CD14-positive monocyte (primary cell): ENCODE measurements around the gene MTMR1. TPM values are rescaled to one million over a fixed set of nuclear protein-coding genes. Genes with fewer than 3 reads are reported as not detected.
A peak's percentile ranks its signal among the peaks of the same experiment; 100 is the strongest.

Experiments
- DNase-seq, 3 donors: peaks; one replicate each; pipeline ENCODE4 v3.0.0-alpha.2; 2011 to 2022
- H2AFZ ChIP-seq: 2 replicates; pipeline ENCODE4 v1.6.0; 2012; ENCODE audit warnings: mild to moderate bottlenecking, low read depth, low read length, inconsistent platforms; ENCODE audit not compliant: insufficient read depth, poor library complexity, severe bottlenecking
- H3K27ac ChIP-seq, 2 donors: 1 replicate in 1 of 2; 2 replicates in 1 of 2; pipeline ENCODE4 v1.5.1; 2012 to 2013; ENCODE audit warnings: low read length in 2 of 2, control low read depth in 1 of 2, inconsistent platforms in 1 of 2, low read depth in 1 of 2, mild to moderate bottlenecking in 1 of 2
- H3K27me3 ChIP-seq, 2 donors: one replicate each; pipeline versions ENCODE4 v1.6.0 to v1.6.1; 2011 to 2013; ENCODE audit warnings: low read length in 2 of 2; ENCODE audit not compliant: control insufficient read depth in 2 of 2, insufficient read depth in 2 of 2
- H3K36me3 ChIP-seq, 2 donors: replicated peaks in 1 of 2; 1 replicate in 1 of 2; 2 replicates in 1 of 2; pipeline versions ENCODE4 v1.5.1 to v1.6.1; 2012 to 2013; ENCODE audit warnings: low read length in 2 of 2, control low read depth in 1 of 2, inconsistent platforms in 1 of 2, mild to moderate bottlenecking in 1 of 2; ENCODE audit not compliant: insufficient read depth in 2 of 2, control insufficient read depth in 1 of 2
- H3K4me1 ChIP-seq, 2 donors: 1 replicate in 1 of 2; 2 replicates in 1 of 2; pipeline versions ENCODE4 v1.5.1 to v1.6.1; 2012 to 2013; ENCODE audit warnings: low read length in 2 of 2, control low read depth in 1 of 2, inconsistent platforms in 1 of 2, mild to moderate bottlenecking in 1 of 2, moderate library complexity in 1 of 2; ENCODE audit not compliant: insufficient read depth in 2 of 2, control insufficient read depth in 1 of 2
- H3K4me2 ChIP-seq: replicated peaks from 2 replicates; pipeline ENCODE3; 2012; ENCODE audit warnings: low read length, moderate library complexity, mild to moderate bottlenecking; ENCODE audit not compliant: poor library complexity, severe bottlenecking; ENCODE audit errors: extremely low read depth
- H3K4me3 ChIP-seq, 3 experiments: fragments of 200-600 bp in 1 of 3; sonication (generic) in 1 of 3; replicated peaks in 1 of 3; 1 replicate in 2 of 3; 2 replicates in 1 of 3; pipeline ENCODE4 v1.5.1; 2011 to 2013; ENCODE audit warnings: low read length in 3 of 3, mild to moderate bottlenecking in 3 of 3, control low read depth in 2 of 3, low read depth in 2 of 3, inconsistent platforms in 1 of 3, moderate library complexity in 1 of 3
- H3K79me2 ChIP-seq: 2 replicates; pipeline ENCODE4 v1.6.0; 2012; ENCODE audit warnings: mild to moderate bottlenecking, control low read depth, inconsistent platforms, low read length, moderate library complexity; ENCODE audit not compliant: insufficient read depth
- H3K9ac ChIP-seq: 2 replicates; pipeline ENCODE4 v1.6.0; 2017; ENCODE audit warnings: low read length, mild to moderate bottlenecking; ENCODE audit not compliant: insufficient read depth, poor library complexity, severe bottlenecking
- H3K9me3 ChIP-seq, 2 donors: replicated peaks in 1 of 2; 1 replicate in 1 of 2; 2 replicates in 1 of 2; pipeline versions ENCODE4 v1.5.1 to v1.6.1; 2012 to 2013; ENCODE audit warnings: low read length in 2 of 2, control low read depth in 1 of 2; ENCODE audit not compliant: control insufficient read depth in 1 of 2, insufficient read depth in 1 of 2
- H4K20me1 ChIP-seq: 2 replicates; pipeline ENCODE4 v1.6.0; 2012; ENCODE audit warnings: mild to moderate bottlenecking, low read length, control low read depth, moderate library complexity; ENCODE audit not compliant: insufficient read depth
- H3K27ac Mint-ChIP-seq, 7 donors: one replicate each; pipeline ENCODE4 v1.8.0; 2020; ENCODE audit warnings: mild to moderate bottlenecking in 7 of 7, mixed read lengths in 7 of 7, moderate library complexity in 6 of 7, inconsistent platforms in 2 of 7
- H3K27me3 Mint-ChIP-seq, 3 donors: one replicate each; pipeline ENCODE4 v1.8.0; 2021 to 2022; ENCODE audit warnings: low read depth in 3 of 3, mild to moderate bottlenecking in 3 of 3, mixed read lengths in 3 of 3, moderate library complexity in 3 of 3, inconsistent platforms in 1 of 3
- H3K36me3 Mint-ChIP-seq, 2 donors: one replicate each; pipeline ENCODE4 v1.8.0; 2020; ENCODE audit warnings: mixed read lengths in 2 of 2, inconsistent platforms in 1 of 2, mild to moderate bottlenecking in 1 of 2
- H3K4me1 Mint-ChIP-seq: one replicate; pipeline ENCODE4 v1.8.0; 2020; ENCODE audit warnings: mild to moderate bottlenecking, mixed read lengths
- H3K4me3 Mint-ChIP-seq, 2 donors: one replicate each; pipeline ENCODE4 v1.8.0; 2020; ENCODE audit warnings: mild to moderate bottlenecking in 2 of 2, mixed read lengths in 2 of 2, moderate library complexity in 1 of 2
- H3K9me3 Mint-ChIP-seq, 7 donors: one replicate each; pipeline ENCODE4 v1.8.0; 2020 to 2022; ENCODE audit warnings: mixed read lengths in 7 of 7, mild to moderate bottlenecking in 6 of 7, moderate library complexity in 6 of 7, inconsistent platforms in 2 of 7
- CTCF ChIP-seq: fragments of 200-600 bp; IDR thresholded peaks from one replicate; pipeline ENCODE4 v1.8.0; 2022; ENCODE audit warnings: antibody characterized with exemption, mild to moderate bottlenecking
- WGBS: methylation state at CpG from one replicate; pipeline ENCODE4 v1.1.5; 2013; ENCODE audit warnings: missing lambda C conversion rate; ENCODE audit not compliant: insufficient coverage; 5-methylcytosine and 5-hydroxymethylcytosine counted together
- intact Hi-C, 2 donors: fragments of 100-400 bp; cut with micrococcal nuclease; formaldehyde crosslinking; loops; one replicate each; pipeline versions ENCODE4 v1.15.0 to v1.15.1; 2023
- polyA plus RNA-seq, 3 donors: library from polyadenylated mRNA; depleted of rRNA in 1 of 3; unstranded in 2 of 3; stranded (reverse) in 1 of 3; fragments of 300-500 nt in 2 of 3; fragments of >200 nt in 1 of 3; fragmentation: Illumina TruSeq in 2 of 3; gene quantifications; 1 replicate in 2 of 3; 2 replicates in 1 of 3; pipeline ENCODE4 v1.2.3, GENCODE V29; 2012 to 2021

MTMR1 gene
- polyA plus RNA-seq, 3 donors = 5.8 to 16.6 (median 6.1) TPM

GRCh38 chrX:150703695-150703974, 10.4 kb downstream of the MTMR1 start:
- Histone ChIP-seq H3K9ac (no peak overlapping the region), H3K9me3 (no peaks in the 10 kb centered on the region), H3K4me3 (no peak overlapping the region), H3K4me1 (peaks cover 25 to 28% of the 10 kb centered on the region in 2 donors), H3K27ac (peak overlapping the region in 1 of 2 donors; percentile 67), H3K79me2 (peaks cover 4% of the 10 kb centered on the region), H3K36me3 (no peaks in the 10 kb centered on the region), H3K27me3 (no peaks in the 10 kb centered on the region), H3K4me2 (no peak overlapping the region), H4K20me1 (no peaks in the 10 kb centered on the region), H2AFZ (no peak overlapping the region)
- TF ChIP-seq CTCF = no peak
- Mint-ChIP-seq H3K27me3 (peaks cover 0 to 5% (median 0%) of the 10 kb centered on the region in 3 donors), H3K27ac (peak overlapping the region in 5 of 7 donors; percentile 67 to 84 (median 81)), H3K4me1 (peaks cover 25% of the 10 kb centered on the region), H3K9me3 (peaks cover 0 to 2% (median 0%) of the 10 kb centered on the region in 7 donors), H3K4me3 (no peak overlapping the region), H3K36me3 (peaks cover 6 to 18% of the 10 kb centered on the region in 2 donors)
- intact Hi-C loops = no loop called here
- DNase-seq = peak in 2 of 3 donors; percentile 5 to 22

- TF ChIP-seq CTCF = no peak
- H4K20me1 ChIP-seq = no peaks in the 10 kb centered on the region
- no peaks in the 10 kb centered on the region for H3K36me3 ChIP-seq
- DNase-seq = peak in 1 of 3 donors; percentile 11
- no CpG with 5 or more reads among the region's 3 CpGs for WGBS
- no peak overlapping the region for H3K4me3 ChIP-seq
- no peak overlapping the region for H3K4me2 ChIP-seq
- H3K27ac ChIP-seq = peak overlapping the region; percentile 22 to 67
- H3K9me3 ChIP-seq = no peaks in the 10 kb centered on the region
- peak overlapping the region; percentile 5 to 84 (median 81) for H3K27ac Mint-ChIP-seq
- no peaks in the 10 kb centered on the region for H3K27me3 ChIP-seq
- H3K4me1 Mint-ChIP-seq = peaks cover 25% of the 10 kb centered on the region
- intact Hi-C loops = no loop called here
- H3K79me2 ChIP-seq = peaks cover 4% of the 10 kb centered on the region
- H3K9ac ChIP-seq = no peak overlapping the region
- no peak overlapping the region for H2AFZ ChIP-seq
- H3K4me3 Mint-ChIP-seq = no peak overlapping the region
- peaks cover 0 to 2% (median 0%) of the 10 kb centered on the region in 7 donors for H3K9me3 Mint-ChIP-seq
- peaks cover 25 to 28% of the 10 kb centered on the region in 2 donors for H3K4me1 ChIP-seq
- peaks cover 0 to 6% (median 0%) of the 10 kb centered on the region in 3 donors for H3K27me3 Mint-ChIP-seq
- peaks cover 10 to 18% of the 10 kb centered on the region in 2 donors for H3K36me3 Mint-ChIP-seq
These were observed 10.9 kb downstream of the MTMR1 start for GRCh38 chrX:150704030-150704613.
